RWPE1 (cell line): ENCODE data around the gene RBMS3.
"Not testable (repeated sequence)": the region's sequence is repeated elsewhere in the genome, so short reads cannot be mapped to it uniquely, and the experiment has no call there.

Source experiments
- CTCF ChIA-PET: fragments of 350-600 bp; sonication (Branson Sonifier 250); formaldehyde crosslinking; extraction: SDS; loops from one replicate; lab custom pipeline; 2021; lab: Yijun Ruan, JAX
- POLR2A ChIA-PET: fragments of 400-600 bp; formaldehyde crosslinking; extraction: SDS; loops from one replicate; lab custom pipeline; 2020; ENCODE audit warnings: antibody characterized with exemption; ENCODE audit not compliant: low non-redundant PET; lab: Yijun Ruan, JAX
- DNase-seq: peaks from one replicate; pipeline ENCODE4 v3.0.0; 2012; ENCODE audit warnings: low spot score
- H3K27ac ChIP-seq: fragments of 450-650 bp; 2 replicates; pipeline ENCODE4 v1.5.1; 2017
- TF ChIP-seq, protein P1 (sequence below): fragments of 450-650 bp; conservative IDR thresholded peaks from 2 replicates; pipeline ENCODE4 v1.5.1; 2017; ENCODE audit warnings: low read depth, mild to moderate bottlenecking

Gene RBMS3

DNA sequence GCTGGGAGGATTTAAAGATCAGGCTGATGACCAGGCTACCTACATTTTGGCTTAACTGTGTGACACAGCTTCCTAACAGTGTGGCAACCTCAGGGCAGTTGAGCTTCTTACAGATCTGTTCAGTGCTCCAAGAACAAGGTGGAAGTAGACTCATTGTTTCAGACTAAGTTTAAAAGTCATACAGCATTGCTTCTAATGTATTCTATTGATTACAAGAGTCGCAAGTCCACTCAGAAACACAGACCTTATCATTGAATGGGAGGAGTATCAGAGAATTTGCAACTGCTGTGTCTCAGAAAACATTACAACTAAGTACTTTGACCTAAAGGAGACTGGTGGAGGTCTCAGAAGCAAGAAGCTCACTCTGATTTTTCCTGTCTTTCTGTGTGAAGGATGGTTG, 746.0 kb downstream of the RBMS3 start:
- H3K27ac ChIP-seq, result no peak overlapping the region
- TF ChIP-seq, protein P1, sequence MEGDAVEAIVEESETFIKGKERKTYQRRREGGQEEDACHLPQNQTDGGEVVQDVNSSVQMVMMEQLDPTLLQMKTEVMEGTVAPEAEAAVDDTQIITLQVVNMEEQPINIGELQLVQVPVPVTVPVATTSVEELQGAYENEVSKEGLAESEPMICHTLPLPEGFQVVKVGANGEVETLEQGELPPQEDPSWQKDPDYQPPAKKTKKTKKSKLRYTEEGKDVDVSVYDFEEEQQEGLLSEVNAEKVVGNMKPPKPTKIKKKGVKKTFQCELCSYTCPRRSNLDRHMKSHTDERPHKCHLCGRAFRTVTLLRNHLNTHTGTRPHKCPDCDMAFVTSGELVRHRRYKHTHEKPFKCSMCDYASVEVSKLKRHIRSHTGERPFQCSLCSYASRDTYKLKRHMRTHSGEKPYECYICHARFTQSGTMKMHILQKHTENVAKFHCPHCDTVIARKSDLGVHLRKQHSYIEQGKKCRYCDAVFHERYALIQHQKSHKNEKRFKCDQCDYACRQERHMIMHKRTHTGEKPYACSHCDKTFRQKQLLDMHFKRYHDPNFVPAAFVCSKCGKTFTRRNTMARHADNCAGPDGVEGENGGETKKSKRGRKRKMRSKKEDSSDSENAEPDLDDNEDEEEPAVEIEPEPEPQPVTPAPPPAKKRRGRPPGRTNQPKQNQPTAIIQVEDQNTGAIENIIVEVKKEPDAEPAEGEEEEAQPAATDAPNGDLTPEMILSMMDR, result no peak
- ChIA-PET CTCF (no interaction called here), POLR2A (no interaction called here)
- no peak for DNase-seq

DNA sequence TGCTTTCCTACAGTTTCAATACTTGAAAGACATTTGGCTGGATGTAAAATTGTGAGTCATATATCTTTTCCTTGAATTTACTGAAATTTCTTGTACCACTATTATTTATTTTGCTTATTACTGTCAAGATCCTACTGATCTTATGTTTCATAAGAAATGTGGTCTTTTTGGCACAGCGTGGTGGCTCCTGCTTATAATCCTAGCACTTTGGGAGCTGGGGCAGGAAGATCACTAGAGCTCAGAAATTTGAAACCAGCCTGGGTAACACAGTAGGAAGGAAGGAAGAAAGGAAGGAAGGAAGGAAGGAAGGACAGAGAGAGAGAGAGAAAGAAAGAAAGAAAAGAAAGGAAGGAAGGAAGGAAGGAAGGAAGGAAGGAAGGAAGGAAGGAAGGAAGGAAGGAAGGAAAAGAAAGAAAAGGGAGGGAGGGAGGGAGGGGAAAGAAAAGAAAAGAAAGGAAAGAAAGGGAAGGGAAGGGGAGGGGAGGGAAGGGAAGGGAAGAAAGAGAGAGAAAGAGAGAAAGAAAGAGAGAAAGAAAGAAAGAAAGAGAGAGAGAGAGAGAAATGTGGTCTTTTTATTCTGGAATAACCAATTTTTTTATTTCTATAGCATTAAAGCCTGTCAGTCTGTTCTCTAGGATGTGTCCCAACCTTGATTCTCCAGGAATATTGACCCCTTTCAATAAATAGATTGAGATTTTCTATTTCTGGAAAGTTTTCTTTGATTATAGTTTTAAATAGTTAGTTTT, 753.5 kb downstream of the RBMS3 start:
- CTCF ChIA-PET, result no interaction called here
- DNase-seq, result no peak
- H3K27ac ChIP-seq, result no peak overlapping the region
- POLR2A ChIA-PET, result no interaction called here
- TF ChIP-seq, protein P1, result no peak

DNA sequence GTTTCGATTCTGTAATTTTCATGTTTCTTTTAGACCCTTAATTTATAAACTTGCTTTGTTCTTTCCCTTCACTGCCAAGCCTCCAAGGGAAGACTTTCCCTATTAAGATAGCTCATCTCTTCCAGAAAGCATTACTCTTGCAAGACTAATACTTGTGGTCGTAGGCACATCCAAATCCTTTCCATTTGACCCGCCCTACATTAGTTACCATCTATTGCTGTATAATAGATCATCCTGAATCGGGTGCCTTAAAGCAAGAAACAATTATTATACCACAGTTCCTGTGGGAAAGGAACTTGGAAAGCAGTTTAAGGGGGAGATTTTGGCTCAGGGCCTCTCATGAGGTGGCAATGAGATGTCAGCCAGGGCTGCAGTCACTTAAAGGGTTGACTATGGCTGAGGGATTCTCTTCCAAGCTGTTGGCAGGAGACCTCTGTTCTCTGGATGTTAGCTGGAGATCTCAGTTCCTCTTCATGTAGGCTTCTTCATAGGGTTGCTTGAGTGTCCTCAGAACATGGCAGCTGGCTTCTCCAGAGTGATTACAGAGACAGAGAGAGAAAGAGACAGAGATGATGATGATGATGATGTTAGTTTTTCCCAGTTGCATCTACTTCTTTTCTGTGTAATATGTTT, 755.2 kb downstream of the RBMS3 start:
- POLR2A ChIA-PET, result no interaction called here
- H3K27ac ChIP-seq, result no peak overlapping the region
- DNase-seq, result no peak
- CTCF ChIA-PET, result interaction anchor here (0.6 kb wide), 1 partner anchor 1183 kb away, joined by 3 read pairs; no protein-coding TSS in a partner anchor
- TF ChIP-seq, protein P1, result no peak

DNA sequence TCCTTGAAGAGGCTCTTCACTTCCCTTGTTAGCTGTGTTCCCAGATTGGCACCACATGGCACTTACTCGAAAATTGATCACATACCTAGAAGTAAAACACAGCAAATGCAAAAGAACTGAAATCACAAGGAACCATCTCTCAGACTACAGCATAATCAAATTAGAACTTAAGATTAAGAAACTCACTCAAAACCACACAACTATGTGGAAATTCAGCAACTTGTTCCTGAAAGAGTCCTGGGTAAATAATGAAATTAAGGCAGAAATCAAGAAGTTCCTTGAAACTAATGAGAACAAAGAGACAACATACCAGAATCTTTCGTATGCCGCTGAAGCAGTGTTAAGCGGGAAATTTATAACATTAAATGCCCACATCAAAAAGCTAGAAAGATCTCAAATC, 759.3 kb downstream of the RBMS3 start:
- no peak overlapping the region for H3K27ac ChIP-seq
- TF ChIP-seq, protein P1, result no peak
- ChIA-PET POLR2A (no interaction called here), CTCF (no interaction called here)
- no peak for DNase-seq

DNA sequence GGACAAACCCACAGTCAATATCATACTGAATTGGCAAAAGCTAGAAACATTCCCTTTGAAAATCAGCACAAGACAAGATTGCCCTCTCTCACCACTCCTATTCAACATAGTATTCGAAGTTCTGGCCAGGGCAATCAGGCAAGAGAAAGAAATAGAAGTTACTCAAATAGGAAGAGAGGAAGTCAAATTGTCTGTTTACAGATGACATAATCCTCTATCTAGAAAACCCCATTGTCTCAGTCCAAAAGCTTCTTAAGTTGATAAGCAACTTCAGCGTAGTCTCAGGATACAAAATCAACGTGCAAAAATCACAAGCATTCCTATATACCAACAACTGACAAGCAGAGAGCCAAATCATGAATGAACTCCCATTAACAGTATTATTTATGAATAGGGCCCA, 760.6 kb downstream of the RBMS3 start:
- CTCF ChIA-PET, result interaction anchor here (2.4 kb wide), 1 partner anchor 158 kb away, joined by 10 read pairs; no protein-coding TSS in a partner anchor
- POLR2A ChIA-PET, H3K27ac ChIP-seq, DNase-seq: not testable (repeated sequence)

DNA sequence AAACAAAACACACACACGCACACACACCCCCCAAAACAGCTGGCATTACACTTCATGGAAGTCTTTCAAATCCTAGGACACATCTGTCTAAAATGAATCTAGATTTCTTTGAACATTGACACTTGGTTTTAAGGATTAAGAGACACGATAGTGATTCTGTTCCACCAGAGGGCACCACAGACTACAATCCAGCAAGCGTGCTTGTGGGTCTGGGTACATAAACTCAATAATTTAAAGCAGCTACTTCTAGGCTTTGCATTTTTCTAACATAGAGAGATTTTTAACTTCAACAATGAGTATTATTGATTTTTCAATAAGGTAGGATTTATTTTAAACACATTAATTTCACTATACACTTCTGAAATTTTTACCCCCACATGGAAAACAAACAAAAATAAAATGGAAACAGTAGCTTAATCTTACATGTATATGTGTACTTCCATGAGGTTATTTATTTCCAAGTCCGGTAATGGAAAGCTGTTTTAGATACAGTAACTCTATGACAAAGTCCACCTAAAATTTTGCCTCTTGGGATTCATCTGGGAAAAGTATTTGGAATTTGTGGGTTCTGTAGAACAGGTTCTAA, 761.5 kb downstream of the RBMS3 start:
- DNase-seq, result peak; percentile 28
- no peak overlapping the region for H3K27ac ChIP-seq
- POLR2A ChIA-PET, result no interaction called here
- TF ChIP-seq, protein P1, result peak; percentile 80
- CTCF ChIA-PET, result interaction anchor here (0.5 to 2.4 kb wide), 8 partner anchors 18 to 830 kb away, joined by 3 to 10 read pairs (median 4); no protein-coding TSS in a partner anchor
